HepG2 (cell line): ENCODE data around the gene CCDC93. TPM values are rescaled to one million over a fixed set of nuclear protein-coding genes. Genes with fewer than 3 reads are reported as not detected.

Experiments used
- ARHGAP35 ChIP-seq: sonication (generic); formaldehyde crosslinking; IDR thresholded peaks from 2 replicates; pipeline ENCODE4 v1.9.0; 2022; ENCODE audit warnings: mild to moderate bottlenecking, inconsistent platforms, moderate library complexity, missing genetic modification reagents, borderline replicate concordance
- ATF7 ChIP-seq, 2 experiments: fragments of 450-650 bp in 1 of 2; sonication (generic) in 1 of 2; formaldehyde crosslinking in 1 of 2; IDR thresholded peaks; 2 replicates each; pipeline versions ENCODE4 v1.4.0 to v1.6.1; 2016 to 2020; ENCODE audit warnings: antibody characterized with exemption in 1 of 2, mild to moderate bottlenecking in 1 of 2, missing genetic modification reagents in 1 of 2
- BRD4 ChIP-seq: sonication (generic); formaldehyde crosslinking; IDR thresholded peaks from 2 replicates; pipeline ENCODE4 v1.4.0; 2020; ENCODE audit warnings: missing genetic modification reagents
- DR1 ChIP-seq: sonication (generic); formaldehyde crosslinking; IDR thresholded peaks from 2 replicates; pipeline ENCODE4 v1.8.0; 2021; ENCODE audit warnings: mild to moderate bottlenecking, missing genetic modification reagents, inconsistent platforms
- ESRRA ChIP-seq: sonication (generic); formaldehyde crosslinking; IDR thresholded peaks from 2 replicates; pipeline ENCODE4 v1.5.1; 2020; ENCODE audit warnings: mild to moderate bottlenecking, low read depth, missing genetic modification reagents
- HOXA7 ChIP-seq: sonication (generic); formaldehyde crosslinking; IDR thresholded peaks from 2 replicates; pipeline ENCODE4 v1.8.1; 2022; ENCODE audit warnings: mild to moderate bottlenecking, missing genetic modification reagents, moderate library complexity
- KDM5B ChIP-seq: sonication (generic); formaldehyde crosslinking; IDR thresholded peaks from 2 replicates; pipeline ENCODE4 v1.4.0; 2020; ENCODE audit warnings: missing genetic modification reagents, mild to moderate bottlenecking, borderline replicate concordance
- KLF16 ChIP-seq, 2 experiments: sonication (generic) in 1 of 2; formaldehyde crosslinking in 1 of 2; IDR thresholded peaks; 2 replicates each; pipeline versions ENCODE4 v1.6.1 to v1.8.0; 2016 to 2023; ENCODE audit warnings: missing genetic modification reagents in 2 of 2, missing compliant biosample characterization in 1 of 2
- MAFF ChIP-seq: IDR thresholded peaks from 2 replicates; pipeline ENCODE4 v1.6.1; 2011; ENCODE audit warnings: low read depth, low read length, improper control_type of control experiment
- NFE2L2 ChIP-seq: fragments of 150-350 bp; IDR thresholded peaks from 2 replicates; pipeline ENCODE4 v1.6.1; 2014; ENCODE audit warnings: low read length
- PHF8 ChIP-seq: sonication (generic); formaldehyde crosslinking; IDR thresholded peaks from 2 replicates; pipeline ENCODE4 v1.5.0; 2020; ENCODE audit warnings: missing genetic modification reagents
- RBM39 ChIP-seq: fragments of 200-400 bp; formaldehyde crosslinking; IDR thresholded peaks from one replicate; pipeline ENCODE4 v1.6.1; 2018; ENCODE audit warnings: antibody characterized with exemption, mild to moderate bottlenecking, low read depth, low read length; ENCODE audit not compliant: poor library complexity, severe bottlenecking
- SALL1 ChIP-seq: sonication (generic); formaldehyde crosslinking; IDR thresholded peaks from 2 replicates; pipeline ENCODE4 v1.8.0; 2022; ENCODE audit warnings: mild to moderate bottlenecking, missing genetic modification reagents
- SSRP1 ChIP-seq: IDR thresholded peaks from 2 replicates; pipeline ENCODE4 v1.6.1; 2016; ENCODE audit warnings: control low read depth
- YEATS4 ChIP-seq: sonication (generic); formaldehyde crosslinking; IDR thresholded peaks from 2 replicates; pipeline ENCODE4 v1.4.0; 2020; ENCODE audit warnings: missing genetic modification reagents, borderline replicate concordance
- ZNF44 ChIP-seq: sonication (generic); formaldehyde crosslinking; IDR thresholded peaks from 2 replicates; pipeline ENCODE4 v1.5.1; 2020; ENCODE audit warnings: mild to moderate bottlenecking, missing genetic modification reagents
- ZNF484 ChIP-seq: sonication (generic); formaldehyde crosslinking; IDR thresholded peaks from 2 replicates; pipeline ENCODE4 v1.5.1; 2020; ENCODE audit warnings: mild to moderate bottlenecking, low read depth, missing genetic modification reagents, borderline replicate concordance
- ZNF530 ChIP-seq: sonication (generic); formaldehyde crosslinking; IDR thresholded peaks from 2 replicates; pipeline ENCODE4 v1.5.0; 2020; ENCODE audit warnings: low read depth, mild to moderate bottlenecking, missing genetic modification reagents
- ZSCAN20 ChIP-seq: sonication (generic); formaldehyde crosslinking; IDR thresholded peaks from 2 replicates; pipeline ENCODE4 v1.4.0; 2020; ENCODE audit warnings: missing genetic modification reagents, mild to moderate bottlenecking, borderline replicate concordance
- polyA plus RNA-seq, 8 experiments: library from polyadenylated mRNA; depleted of rRNA in 3 of 8; stranded (reverse) in 7 of 8; unstranded in 1 of 8; fragments of >200 nt; fragmentation: Illumina TruSeq in 4 of 8; extraction: Trizol in 4 of 8; gene quantifications; 2 replicates each; pipeline versions ENCODE4 v1.2.1 to v1.2.3, GENCODE V29; 2011 to 2016; ENCODE audit warnings: low read depth in 4 of 8, missing spikeins in 1 of 8, mixed read lengths in 1 of 8; ENCODE audit not compliant: insufficient read depth in 1 of 8
- total RNA-seq, 5 experiments: library from RNA; depleted of rRNA; stranded (reverse); fragments of >200 nt; fragmentation: Illumina TruSeq; extraction: Trizol; gene quantifications; 2 replicates each; pipeline ENCODE4 v1.2.3, GENCODE V29; 2016; ENCODE audit warnings: low read depth in 1 of 5
- TF ChIP-seq, protein P1 (sequence below), 2 experiments: sonication (generic) in 1 of 2; formaldehyde crosslinking in 1 of 2; IDR thresholded peaks; 2 replicates each; pipeline versions ENCODE4 v1.6.1 to v1.9.0; 2014 to 2022; ENCODE audit warnings: antibody characterized with exemption in 1 of 2, borderline replicate concordance in 1 of 2, inconsistent platforms in 1 of 2, low read depth in 1 of 2, missing genetic modification reagents in 1 of 2
- TF ChIP-seq, protein P2 (sequence below): sonication (generic); formaldehyde crosslinking; IDR thresholded peaks from 2 replicates; pipeline ENCODE4 v1.4.0; 2020; ENCODE audit warnings: missing genetic modification reagents, borderline replicate concordance

CCDC93 gene
- total and polyA plus RNA-seq, 2 of the 13 experiments (the other 11 are each of a cell fraction or from before 2014, with no cell fraction given): 37.2 to 53.2 TPM

DNA sequence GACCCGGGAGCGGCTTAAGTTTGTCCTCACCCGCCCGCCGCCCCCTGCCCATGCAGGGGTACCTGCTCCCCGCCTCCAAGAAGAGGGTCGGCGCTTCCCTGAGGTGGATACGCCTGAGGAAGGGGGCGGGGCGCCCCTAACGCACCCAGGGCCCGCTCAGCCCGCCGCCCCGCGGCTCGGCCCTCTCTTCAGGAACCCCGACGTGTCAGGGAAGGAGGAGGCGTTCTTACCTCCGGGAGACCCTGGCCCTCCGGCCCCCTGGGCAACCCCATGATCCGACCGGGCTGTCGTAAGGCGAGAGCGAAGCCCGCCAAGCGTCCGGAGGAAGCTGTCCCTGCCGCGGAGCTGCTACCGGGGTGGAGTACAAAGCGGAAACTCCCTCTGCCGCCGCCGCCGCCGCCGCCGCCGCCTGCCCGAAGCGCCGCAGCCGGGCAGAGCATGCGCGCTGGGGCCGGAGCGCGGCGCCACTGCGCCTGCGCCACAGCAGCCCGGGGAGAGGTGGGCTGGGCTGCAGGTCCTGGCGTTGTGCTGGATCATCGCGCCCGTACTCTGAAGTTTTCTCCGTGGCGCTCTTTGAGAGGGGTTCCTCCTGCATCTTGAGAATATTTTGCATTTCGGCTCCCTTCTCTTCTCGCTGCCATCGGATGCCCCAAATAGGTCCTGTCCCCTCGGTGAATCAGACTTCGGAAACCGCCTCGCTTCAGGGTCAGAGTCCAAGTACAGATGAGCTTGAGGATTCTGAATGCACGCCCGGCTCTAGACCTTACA lies at the start of gene CCDC93 (continued):
- TF ChIP-seq, protein P1, sequence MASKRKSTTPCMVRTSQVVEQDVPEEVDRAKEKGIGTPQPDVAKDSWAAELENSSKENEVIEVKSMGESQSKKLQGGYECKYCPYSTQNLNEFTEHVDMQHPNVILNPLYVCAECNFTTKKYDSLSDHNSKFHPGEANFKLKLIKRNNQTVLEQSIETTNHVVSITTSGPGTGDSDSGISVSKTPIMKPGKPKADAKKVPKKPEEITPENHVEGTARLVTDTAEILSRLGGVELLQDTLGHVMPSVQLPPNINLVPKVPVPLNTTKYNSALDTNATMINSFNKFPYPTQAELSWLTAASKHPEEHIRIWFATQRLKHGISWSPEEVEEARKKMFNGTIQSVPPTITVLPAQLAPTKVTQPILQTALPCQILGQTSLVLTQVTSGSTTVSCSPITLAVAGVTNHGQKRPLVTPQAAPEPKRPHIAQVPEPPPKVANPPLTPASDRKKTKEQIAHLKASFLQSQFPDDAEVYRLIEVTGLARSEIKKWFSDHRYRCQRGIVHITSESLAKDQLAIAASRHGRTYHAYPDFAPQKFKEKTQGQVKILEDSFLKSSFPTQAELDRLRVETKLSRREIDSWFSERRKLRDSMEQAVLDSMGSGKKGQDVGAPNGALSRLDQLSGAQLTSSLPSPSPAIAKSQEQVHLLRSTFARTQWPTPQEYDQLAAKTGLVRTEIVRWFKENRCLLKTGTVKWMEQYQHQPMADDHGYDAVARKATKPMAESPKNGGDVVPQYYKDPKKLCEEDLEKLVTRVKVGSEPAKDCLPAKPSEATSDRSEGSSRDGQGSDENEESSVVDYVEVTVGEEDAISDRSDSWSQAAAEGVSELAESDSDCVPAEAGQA (IDR thresholded peaks at IDR 0.05; ENCODE audit: low read depth): no peak
- TF ChIP-seq, protein P1 (CRISPR knock-in tag; IDR thresholded peaks at IDR 0.05; ENCODE audit: borderline replicate concordance): peak; percentile 82
- TF ChIP-seq SSRP1 (peak; percentile 86; the same call in 1 of the 2 replicates), KLF16 (CRISPR knock-in tag; IDR thresholded peaks at IDR 0.05) (peak in 1 of 2 experiments; percentile 78; a peak in 2 of 4 replicates), ESRRA (CRISPR knock-in tag) (peak; percentile 49; the same call in 1 of the 2 replicates), ZSCAN20 (peak; percentile 86), PHF8 (CRISPR knock-in tag) (peak; percentile 86), ARHGAP35 (CRISPR knock-in tag) (peak; percentile 18; the same call in 1 of the 2 replicates), YEATS4 (CRISPR knock-in tag) (peak; percentile 89), BRD4 (CRISPR knock-in tag) (peak; percentile 56; the same call in 1 of the 2 replicates), RBM39 (no peak), ZNF44 (CRISPR knock-in tag) (no peak), ZNF484 (CRISPR knock-in tag) (no peak), ATF7 (IDR thresholded peaks at IDR 0.05) (no peak), ATF7 (CRISPR knock-in tag; IDR thresholded peaks at IDR 0.05) (no peak), HOXA7 (CRISPR knock-in tag) (no peak), DR1 (peak; percentile 17; the same call in 1 of the 2 replicates), KDM5B (peak; percentile 80; the same call in 1 of the 2 replicates), MAFF (no peak), SALL1 (0 out of 2 replicates have a peak, but pooled peaks have one; percentile 31), NFE2L2 (no peak), ZNF530 (CRISPR knock-in tag) (peak; percentile 55; the same call in 1 of the 2 replicates)
- TF ChIP-seq, protein P2, sequence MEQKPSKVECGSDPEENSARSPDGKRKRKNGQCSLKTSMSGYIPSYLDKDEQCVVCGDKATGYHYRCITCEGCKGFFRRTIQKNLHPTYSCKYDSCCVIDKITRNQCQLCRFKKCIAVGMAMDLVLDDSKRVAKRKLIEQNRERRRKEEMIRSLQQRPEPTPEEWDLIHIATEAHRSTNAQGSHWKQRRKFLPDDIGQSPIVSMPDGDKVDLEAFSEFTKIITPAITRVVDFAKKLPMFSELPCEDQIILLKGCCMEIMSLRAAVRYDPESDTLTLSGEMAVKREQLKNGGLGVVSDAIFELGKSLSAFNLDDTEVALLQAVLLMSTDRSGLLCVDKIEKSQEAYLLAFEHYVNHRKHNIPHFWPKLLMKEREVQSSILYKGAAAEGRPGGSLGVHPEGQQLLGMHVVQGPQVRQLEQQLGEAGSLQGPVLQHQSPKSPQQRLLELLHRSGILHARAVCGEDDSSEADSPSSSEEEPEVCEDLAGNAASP (CRISPR knock-in tag): no peak
